Mammary epithelial cell (primary cell): ENCODE measurements around the gene SLC16A10.

ENCODE experiments used
- CTCF ChIP-seq, 2 donors: IDR thresholded peaks in 1 of 2; conservative IDR thresholded peaks in 1 of 2; 2 replicates each; pipeline ENCODE4 v1.5.1; 2011 to 2012; ENCODE audit warnings: inconsistent platforms in 2 of 2, low read length in 2 of 2, mild to moderate bottlenecking in 2 of 2, control low read depth in 1 of 2, low read depth in 1 of 2; ENCODE audit not compliant: insufficient read depth in 1 of 2; ENCODE audit errors: extremely low read depth in 1 of 2
- EZH2 ChIP-seq: IDR thresholded peaks from 2 replicates; pipeline ENCODE4 v1.6.1; 2012; ENCODE audit warnings: low read length, inconsistent platforms, borderline replicate concordance

DNA sequence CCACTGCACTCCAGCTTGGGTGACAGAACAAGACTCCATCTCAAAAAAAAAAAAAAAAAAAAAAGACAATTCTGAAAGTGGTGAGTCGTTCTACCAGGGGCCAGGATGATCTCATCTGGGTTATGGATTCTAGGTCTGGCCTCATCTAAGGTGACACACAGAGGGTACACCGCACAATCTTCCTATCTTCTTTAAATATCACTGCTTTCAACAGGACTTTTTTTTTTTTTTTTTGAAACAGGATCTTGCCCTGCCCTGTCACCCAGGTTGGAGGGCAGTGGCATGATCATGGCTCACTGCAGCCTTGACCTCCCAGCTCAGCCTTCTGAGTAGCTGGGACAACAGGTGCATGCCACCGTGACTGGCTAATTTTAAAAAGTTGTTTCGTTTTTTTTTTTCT, 67.7 kb downstream of the SLC16A10 start:
- TF ChIP-seq EZH2 (no peak), CTCF (conservative IDR thresholded peaks at IDR 0.05 in 1 of 2, IDR thresholded peaks at IDR 0.05 in 1 of 2; ENCODE audit: extremely low read depth in 1 of 2, insufficient read depth in 1 of 2, low read depth in 1 of 2, low read length in 2 of 2) (no peak)
